ENCODE measurements around the gene PIRT. TPM values are rescaled to one million over a fixed set of nuclear protein-coding genes. Genes with fewer than 3 reads are reported as not detected.

Gene PIRT
- total RNA-seq, 1 experiment from 2014 or later, result not detected

DNA sequence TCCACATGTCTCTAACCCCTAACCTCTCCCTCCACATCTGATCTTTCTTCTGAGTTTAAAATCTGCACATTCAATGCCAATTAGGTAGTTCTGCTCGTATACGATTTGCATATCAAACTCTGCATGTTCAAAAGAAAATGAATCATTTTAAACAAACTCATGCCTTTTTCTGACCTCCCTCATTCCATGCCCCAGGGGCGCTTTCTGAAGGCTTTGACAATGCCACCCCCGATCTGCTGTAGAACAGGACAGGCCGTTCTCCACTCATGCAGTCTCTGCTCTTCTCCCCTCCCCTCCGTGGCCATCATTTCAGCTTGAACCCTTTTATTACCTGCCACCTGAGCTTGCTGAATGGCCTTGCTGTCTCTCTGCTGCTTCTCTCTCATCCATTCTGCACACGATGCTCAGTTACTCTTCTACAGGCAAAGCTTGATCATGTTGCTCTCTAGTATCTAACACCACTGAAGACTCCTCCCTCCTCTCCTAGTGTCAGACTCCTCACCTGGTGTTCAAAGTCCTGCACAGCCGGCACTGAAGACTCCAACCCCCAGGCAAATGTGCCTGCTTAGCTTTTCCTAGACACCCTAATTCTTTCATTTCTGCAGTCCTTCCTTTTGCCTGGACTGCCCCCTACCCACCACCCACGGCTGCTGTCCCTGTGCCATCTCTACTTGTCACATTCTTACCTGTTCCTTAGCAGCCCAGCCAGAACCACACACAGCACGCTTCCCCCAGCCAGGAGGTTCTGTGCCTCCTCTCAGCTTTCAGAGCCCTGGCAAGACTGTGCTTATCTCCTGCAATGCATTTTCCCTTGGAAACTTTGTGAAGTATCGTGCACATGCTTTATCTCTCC is 40.2 kb downstream of the PIRT start:
- CTCF ChIA-PET, result interaction anchor here (0.6 kb wide), 1 partner anchor 58 kb away, joined by 3 read pairs; no protein-coding TSS in a partner anchor
- no peak overlapping the region for H3K27ac ChIP-seq (ENCODE audit: low read length)
- TF ChIP-seq, protein P1, sequence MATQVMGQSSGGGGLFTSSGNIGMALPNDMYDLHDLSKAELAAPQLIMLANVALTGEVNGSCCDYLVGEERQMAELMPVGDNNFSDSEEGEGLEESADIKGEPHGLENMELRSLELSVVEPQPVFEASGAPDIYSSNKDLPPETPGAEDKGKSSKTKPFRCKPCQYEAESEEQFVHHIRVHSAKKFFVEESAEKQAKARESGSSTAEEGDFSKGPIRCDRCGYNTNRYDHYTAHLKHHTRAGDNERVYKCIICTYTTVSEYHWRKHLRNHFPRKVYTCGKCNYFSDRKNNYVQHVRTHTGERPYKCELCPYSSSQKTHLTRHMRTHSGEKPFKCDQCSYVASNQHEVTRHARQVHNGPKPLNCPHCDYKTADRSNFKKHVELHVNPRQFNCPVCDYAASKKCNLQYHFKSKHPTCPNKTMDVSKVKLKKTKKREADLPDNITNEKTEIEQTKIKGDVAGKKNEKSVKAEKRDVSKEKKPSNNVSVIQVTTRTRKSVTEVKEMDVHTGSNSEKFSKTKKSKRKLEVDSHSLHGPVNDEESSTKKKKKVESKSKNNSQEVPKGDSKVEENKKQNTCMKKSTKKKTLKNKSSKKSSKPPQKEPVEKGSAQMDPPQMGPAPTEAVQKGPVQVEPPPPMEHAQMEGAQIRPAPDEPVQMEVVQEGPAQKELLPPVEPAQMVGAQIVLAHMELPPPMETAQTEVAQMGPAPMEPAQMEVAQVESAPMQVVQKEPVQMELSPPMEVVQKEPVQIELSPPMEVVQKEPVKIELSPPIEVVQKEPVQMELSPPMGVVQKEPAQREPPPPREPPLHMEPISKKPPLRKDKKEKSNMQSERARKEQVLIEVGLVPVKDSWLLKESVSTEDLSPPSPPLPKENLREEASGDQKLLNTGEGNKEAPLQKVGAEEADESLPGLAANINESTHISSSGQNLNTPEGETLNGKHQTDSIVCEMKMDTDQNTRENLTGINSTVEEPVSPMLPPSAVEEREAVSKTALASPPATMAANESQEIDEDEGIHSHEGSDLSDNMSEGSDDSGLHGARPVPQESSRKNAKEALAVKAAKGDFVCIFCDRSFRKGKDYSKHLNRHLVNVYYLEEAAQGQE (IDR thresholded peaks at IDR 0.05; ENCODE audit: insufficient read depth in 1 of 2, low read depth in 2 of 2, low read length in 1 of 2), result no peak
- TF ChIP-seq, protein P2, sequence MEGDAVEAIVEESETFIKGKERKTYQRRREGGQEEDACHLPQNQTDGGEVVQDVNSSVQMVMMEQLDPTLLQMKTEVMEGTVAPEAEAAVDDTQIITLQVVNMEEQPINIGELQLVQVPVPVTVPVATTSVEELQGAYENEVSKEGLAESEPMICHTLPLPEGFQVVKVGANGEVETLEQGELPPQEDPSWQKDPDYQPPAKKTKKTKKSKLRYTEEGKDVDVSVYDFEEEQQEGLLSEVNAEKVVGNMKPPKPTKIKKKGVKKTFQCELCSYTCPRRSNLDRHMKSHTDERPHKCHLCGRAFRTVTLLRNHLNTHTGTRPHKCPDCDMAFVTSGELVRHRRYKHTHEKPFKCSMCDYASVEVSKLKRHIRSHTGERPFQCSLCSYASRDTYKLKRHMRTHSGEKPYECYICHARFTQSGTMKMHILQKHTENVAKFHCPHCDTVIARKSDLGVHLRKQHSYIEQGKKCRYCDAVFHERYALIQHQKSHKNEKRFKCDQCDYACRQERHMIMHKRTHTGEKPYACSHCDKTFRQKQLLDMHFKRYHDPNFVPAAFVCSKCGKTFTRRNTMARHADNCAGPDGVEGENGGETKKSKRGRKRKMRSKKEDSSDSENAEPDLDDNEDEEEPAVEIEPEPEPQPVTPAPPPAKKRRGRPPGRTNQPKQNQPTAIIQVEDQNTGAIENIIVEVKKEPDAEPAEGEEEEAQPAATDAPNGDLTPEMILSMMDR (IDR thresholded peaks at IDR 0.05), result no peak
- in situ Hi-C loops (cut with HindIII; ENCODE audit: low pct_unique_long_range_greater_than_20kb, low sequenced_read_pairs), result no loop called here
- no peaks in the 10 kb centered on the region for H3K9me3 ChIP-seq (ENCODE audit: control insufficient read depth, insufficient read depth, low read depth, low read length)
- no peaks in the 10 kb centered on the region for H3K27me3 ChIP-seq (ENCODE audit: control insufficient read depth, insufficient read depth, low read length)
- intact Hi-C loops (cut with micrococcal nuclease; ENCODE audit: unreplicated experiment), result no loop called here
- H3K36me3 ChIP-seq (ENCODE audit: control insufficient read depth, insufficient read depth, low read length), result no peaks in the 10 kb centered on the region
- POLR2A ChIA-PET, result no interaction called here
- DNase-seq (ENCODE audit: low read depth, low spot score) (no peak), ATAC-seq (no peak)
- no TSS peak for BruUV-seq (replicated peaks)
- H3K4me1 ChIP-seq (ENCODE audit: control insufficient read depth, insufficient read depth, low read length), result no peaks in the 10 kb centered on the region
- H3K4me3 ChIP-seq (ENCODE audit: low read depth in 2 of 2, low read length in 2 of 2), result no peak overlapping the region

DNA sequence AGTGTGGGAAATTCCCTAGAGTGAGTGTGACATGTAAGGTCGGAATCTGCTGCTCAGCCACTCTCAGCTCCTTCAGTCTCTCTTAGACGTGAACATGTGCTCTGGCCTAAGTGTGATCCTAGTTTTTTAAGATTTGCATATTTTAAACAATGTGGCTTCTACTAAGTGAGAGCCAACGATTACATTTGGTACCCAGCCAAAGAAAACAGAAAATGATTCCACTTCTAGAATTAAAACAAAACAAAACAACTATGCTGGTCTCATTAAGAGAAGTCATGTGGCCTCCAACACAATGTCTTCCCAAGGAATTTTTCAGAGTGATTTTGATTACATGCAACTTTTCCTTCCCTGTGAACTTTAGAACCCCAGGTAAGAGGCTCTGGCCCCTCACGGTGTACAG is 44.1 kb downstream of the PIRT start:
- H3K27ac ChIP-seq (ENCODE audit: low read length), result no peak overlapping the region
- H3K4me1 ChIP-seq (ENCODE audit: control insufficient read depth, insufficient read depth, low read length), result no peaks in the 10 kb centered on the region
- intact Hi-C loops (cut with micrococcal nuclease; ENCODE audit: unreplicated experiment) (no loop called here), in situ Hi-C loops (cut with HindIII; ENCODE audit: low pct_unique_long_range_greater_than_20kb, low sequenced_read_pairs) (no loop called here)
- POLR2A ChIA-PET, result no interaction called here
- TF ChIP-seq SIN3A (IDR thresholded peaks at IDR 0.05; ENCODE audit: borderline replicate concordance, insufficient read depth, low read depth, low read length), result no peak
- TF ChIP-seq, protein P1 (IDR thresholded peaks at IDR 0.05; ENCODE audit: insufficient read depth in 1 of 2, low read depth in 2 of 2, low read length in 1 of 2), result no peak
- TF ChIP-seq, protein P2 (IDR thresholded peaks at IDR 0.05), result no peak
- TF ChIP-seq TCF7L2 (IDR thresholded peaks at IDR 0.05; ENCODE audit: low read depth, low read length), result no peak
- no peak for TF ChIP-seq POLR2AphosphoS5 (IDR thresholded peaks at IDR 0.05; ENCODE audit: low read depth, low read length)
- DNase-seq (ENCODE audit: low read depth, low spot score) (no peak), ATAC-seq (no peak)
- no peaks in the 10 kb centered on the region for H3K36me3 ChIP-seq (ENCODE audit: control insufficient read depth, insufficient read depth, low read length)
- BruUV-seq (replicated peaks), result no TSS peak
- no peak overlapping the region for H3K4me3 ChIP-seq (ENCODE audit: low read depth in 2 of 2, low read length in 2 of 2)
- no peaks in the 10 kb centered on the region for H3K27me3 ChIP-seq (ENCODE audit: control insufficient read depth, insufficient read depth, low read length)
- H3K9me3 ChIP-seq (ENCODE audit: control insufficient read depth, insufficient read depth, low read depth, low read length), result no peaks in the 10 kb centered on the region
- CTCF ChIA-PET, result no interaction called here

All from Panc1 (cell line).